Astrocyte of the spinal cord (primary cell): ENCODE data around the gene TIGIT.

Experiments used
- DNase-seq: peaks from one replicate; pipeline ENCODE4 v3.0.0; 2011; ENCODE audit warnings: low read depth, low spot score
- H3K4me3 ChIP-seq: 2 replicates; pipeline ENCODE4 v1.5.1; 2011; ENCODE audit warnings: low read depth, mild to moderate bottlenecking, low read length, moderate library complexity
- CTCF ChIP-seq: IDR thresholded peaks from 2 replicates; pipeline ENCODE4 v1.5.1; 2012; ENCODE audit warnings: low read depth, mild to moderate bottlenecking, low read length, inconsistent platforms
- in situ Hi-C: cut with HindIII; loops from 2 replicates; pipeline ENCODE4 v1.10.0; 2017; ENCODE audit warnings: low sequenced_read_pairs

The TIGIT gene

GRCh38 chr3:114331710-114332109, 37.9 kb downstream of the TIGIT start:
- no peak for DNase-seq
- TF ChIP-seq CTCF: no peak
- no peak overlapping the region for H3K4me3 ChIP-seq
- in situ Hi-C loops: no loop called here

- TF ChIP-seq CTCF: no peak
- in situ Hi-C loops: no loop called here
- no peak overlapping the region for H3K4me3 ChIP-seq
- no peak for DNase-seq
These were observed 38.7 kb downstream of the TIGIT start for GRCh38 chr3:114332342-114333179.

- DNase-seq: no peak
- TF ChIP-seq CTCF: no peak
- H3K4me3 ChIP-seq: no peak overlapping the region
- in situ Hi-C loops: no loop called here
These were observed 39.5 kb downstream of the TIGIT start for GRCh38 chr3:114333180-114333922.

- in situ Hi-C loops: no loop called here
- TF ChIP-seq CTCF: no peak
- DNase-seq: no peak
- no peak overlapping the region for H3K4me3 ChIP-seq
These were observed 40.1 kb downstream of the TIGIT start for GRCh38 chr3:114333923-114334240.

GRCh38 chr3:114336122-114336697, 42.4 kb downstream of the TIGIT start:
- peak; percentile 15 for DNase-seq
- no peak overlapping the region for H3K4me3 ChIP-seq
- peak; percentile 30 for TF ChIP-seq CTCF
- in situ Hi-C loops: no loop called here

GRCh38 chr3:114336857-114337256, 43.0 kb downstream of the TIGIT start:
- no peak for TF ChIP-seq CTCF
- DNase-seq: no peak
- no peak overlapping the region for H3K4me3 ChIP-seq
- in situ Hi-C loops: no loop called here
